ENCODE results near the gene GASK1A.
"Not testable (repeated sequence)": the region's sequence is repeated elsewhere in the genome, so short reads cannot be mapped to it uniquely, and the experiment has no call there.

DNA sequence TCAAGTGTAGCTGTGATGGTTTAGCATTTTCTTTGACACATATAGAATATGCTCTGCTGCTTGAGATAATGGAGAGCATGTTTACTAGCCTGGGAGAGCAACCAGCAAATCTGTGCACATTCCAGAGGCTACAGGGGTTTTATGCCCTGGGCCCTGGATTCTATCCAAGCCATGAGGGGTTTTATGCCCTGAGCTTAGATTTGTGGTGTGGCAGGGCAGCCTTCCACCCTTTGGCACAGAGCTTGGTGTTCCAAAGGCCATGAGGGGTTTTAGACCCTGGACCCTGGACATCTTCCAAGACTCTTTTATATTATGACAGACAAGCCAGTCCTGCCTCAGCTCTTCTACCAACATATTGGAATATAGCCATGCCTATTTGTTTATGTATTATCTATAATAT lies 66.0 kb downstream of the GASK1A start:
- not testable (repeated sequence) for TF ChIP-seq POLR2A, POLR2AphosphoS5 (IDR thresholded peaks at IDR 0.05)
- TF ChIP-seq, protein P1, sequence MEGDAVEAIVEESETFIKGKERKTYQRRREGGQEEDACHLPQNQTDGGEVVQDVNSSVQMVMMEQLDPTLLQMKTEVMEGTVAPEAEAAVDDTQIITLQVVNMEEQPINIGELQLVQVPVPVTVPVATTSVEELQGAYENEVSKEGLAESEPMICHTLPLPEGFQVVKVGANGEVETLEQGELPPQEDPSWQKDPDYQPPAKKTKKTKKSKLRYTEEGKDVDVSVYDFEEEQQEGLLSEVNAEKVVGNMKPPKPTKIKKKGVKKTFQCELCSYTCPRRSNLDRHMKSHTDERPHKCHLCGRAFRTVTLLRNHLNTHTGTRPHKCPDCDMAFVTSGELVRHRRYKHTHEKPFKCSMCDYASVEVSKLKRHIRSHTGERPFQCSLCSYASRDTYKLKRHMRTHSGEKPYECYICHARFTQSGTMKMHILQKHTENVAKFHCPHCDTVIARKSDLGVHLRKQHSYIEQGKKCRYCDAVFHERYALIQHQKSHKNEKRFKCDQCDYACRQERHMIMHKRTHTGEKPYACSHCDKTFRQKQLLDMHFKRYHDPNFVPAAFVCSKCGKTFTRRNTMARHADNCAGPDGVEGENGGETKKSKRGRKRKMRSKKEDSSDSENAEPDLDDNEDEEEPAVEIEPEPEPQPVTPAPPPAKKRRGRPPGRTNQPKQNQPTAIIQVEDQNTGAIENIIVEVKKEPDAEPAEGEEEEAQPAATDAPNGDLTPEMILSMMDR (IDR thresholded peaks at IDR 0.05 in 8 of 11, conservative IDR thresholded peaks at IDR 0.05 in 3 of 11), result not testable (repeated sequence)
